ENCODE measurements around the gene ANTKMT. TPM values are rescaled to one million over a fixed set of nuclear protein-coding genes. Genes with fewer than 3 reads are reported as not detected.

Gene ANTKMT
- total RNA-seq, 4 donors from 2014 or later = 43.7 to 98.7 (median 78.6) TPM

DNA sequence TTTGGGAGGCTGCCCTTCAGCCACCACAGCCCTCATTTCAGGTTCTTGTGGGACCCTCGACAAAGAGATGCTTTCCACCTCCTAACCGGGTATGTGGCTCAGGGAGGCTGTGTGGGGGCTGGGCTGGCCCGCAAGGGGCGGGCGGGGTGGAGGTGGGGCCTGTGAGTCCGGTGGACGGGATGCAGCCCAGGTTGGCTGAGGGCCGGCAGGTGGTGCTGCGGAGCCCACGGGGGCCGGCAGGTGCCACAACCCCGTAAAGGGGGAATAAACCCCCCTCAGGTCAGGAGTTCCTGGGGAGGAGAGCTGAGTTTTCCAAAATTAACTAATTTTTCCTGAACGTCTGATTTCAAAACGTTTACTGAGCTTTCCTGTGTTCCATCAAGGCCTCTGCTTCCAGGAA lies 24.8 kb downstream of the ANTKMT start:
- Histone ChIP-seq H3K27me3 (peaks cover 0 to 3% of the 10 kb centered on the region in 2 donors), H3K9me3 (no peaks in the 10 kb centered on the region), H3K4me1 (peaks cover 0 to 6% (median 3%) of the 10 kb centered on the region in 4 donors), H3K27ac (no peak overlapping the region), H3K36me3 (no peaks in the 10 kb centered on the region), H3K4me3 (no peak overlapping the region)
- WGBS, 2 donors = 1% methylated on average over 11 to 12 of the region's 14 CpGs
- TF ChIP-seq, protein P1, sequence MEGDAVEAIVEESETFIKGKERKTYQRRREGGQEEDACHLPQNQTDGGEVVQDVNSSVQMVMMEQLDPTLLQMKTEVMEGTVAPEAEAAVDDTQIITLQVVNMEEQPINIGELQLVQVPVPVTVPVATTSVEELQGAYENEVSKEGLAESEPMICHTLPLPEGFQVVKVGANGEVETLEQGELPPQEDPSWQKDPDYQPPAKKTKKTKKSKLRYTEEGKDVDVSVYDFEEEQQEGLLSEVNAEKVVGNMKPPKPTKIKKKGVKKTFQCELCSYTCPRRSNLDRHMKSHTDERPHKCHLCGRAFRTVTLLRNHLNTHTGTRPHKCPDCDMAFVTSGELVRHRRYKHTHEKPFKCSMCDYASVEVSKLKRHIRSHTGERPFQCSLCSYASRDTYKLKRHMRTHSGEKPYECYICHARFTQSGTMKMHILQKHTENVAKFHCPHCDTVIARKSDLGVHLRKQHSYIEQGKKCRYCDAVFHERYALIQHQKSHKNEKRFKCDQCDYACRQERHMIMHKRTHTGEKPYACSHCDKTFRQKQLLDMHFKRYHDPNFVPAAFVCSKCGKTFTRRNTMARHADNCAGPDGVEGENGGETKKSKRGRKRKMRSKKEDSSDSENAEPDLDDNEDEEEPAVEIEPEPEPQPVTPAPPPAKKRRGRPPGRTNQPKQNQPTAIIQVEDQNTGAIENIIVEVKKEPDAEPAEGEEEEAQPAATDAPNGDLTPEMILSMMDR (IDR thresholded peaks at IDR 0.05) = peak in 1 of 5 experiments; percentile 14
- TF ChIP-seq EP300 (IDR thresholded peaks at IDR 0.05) (no peak), POLR2A (IDR thresholded peaks at IDR 0.05) (no peak)
- DNase-seq (ENCODE audit: low spot score in 2 of 2) = no peak

DNA sequence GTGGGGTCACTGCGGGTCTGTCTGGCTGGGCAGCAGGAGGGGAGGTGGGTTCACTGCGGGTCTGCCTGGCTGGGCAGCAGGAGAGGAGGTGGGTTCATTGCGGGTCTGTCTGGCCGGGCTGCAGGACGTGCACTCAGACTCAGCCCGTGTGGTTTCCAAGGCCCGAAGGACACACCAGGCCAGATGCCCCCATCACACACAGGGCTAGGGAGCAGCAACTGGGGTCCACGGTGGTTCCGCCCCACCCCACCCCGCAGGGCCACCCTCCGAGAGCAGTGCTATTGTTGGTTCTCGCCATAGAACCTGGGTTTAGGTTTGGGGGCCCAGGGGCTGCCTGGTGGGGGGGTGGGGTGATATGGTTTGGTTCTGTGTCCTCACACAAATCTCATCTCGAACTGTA lies 25.7 kb downstream of the ANTKMT start:
- Histone ChIP-seq H3K36me3 (no peaks in the 10 kb centered on the region), H3K27me3 (peaks cover 0 to 6% of the 10 kb centered on the region in 2 donors), H3K9me3 (no peaks in the 10 kb centered on the region), H3K4me1 (no peaks in the 10 kb centered on the region), H3K27ac (no peak overlapping the region), H3K4me3 (no peak overlapping the region)
- TF ChIP-seq, protein P1 (IDR thresholded peaks at IDR 0.05) = no peak
- no peak for TF ChIP-seq EP300 (IDR thresholded peaks at IDR 0.05)
- no peak for DNase-seq (ENCODE audit: low spot score in 2 of 2)
- WGBS, 2 donors = 75 to 83% methylated on average over 4 to 11 of the region's 13 CpGs

DNA sequence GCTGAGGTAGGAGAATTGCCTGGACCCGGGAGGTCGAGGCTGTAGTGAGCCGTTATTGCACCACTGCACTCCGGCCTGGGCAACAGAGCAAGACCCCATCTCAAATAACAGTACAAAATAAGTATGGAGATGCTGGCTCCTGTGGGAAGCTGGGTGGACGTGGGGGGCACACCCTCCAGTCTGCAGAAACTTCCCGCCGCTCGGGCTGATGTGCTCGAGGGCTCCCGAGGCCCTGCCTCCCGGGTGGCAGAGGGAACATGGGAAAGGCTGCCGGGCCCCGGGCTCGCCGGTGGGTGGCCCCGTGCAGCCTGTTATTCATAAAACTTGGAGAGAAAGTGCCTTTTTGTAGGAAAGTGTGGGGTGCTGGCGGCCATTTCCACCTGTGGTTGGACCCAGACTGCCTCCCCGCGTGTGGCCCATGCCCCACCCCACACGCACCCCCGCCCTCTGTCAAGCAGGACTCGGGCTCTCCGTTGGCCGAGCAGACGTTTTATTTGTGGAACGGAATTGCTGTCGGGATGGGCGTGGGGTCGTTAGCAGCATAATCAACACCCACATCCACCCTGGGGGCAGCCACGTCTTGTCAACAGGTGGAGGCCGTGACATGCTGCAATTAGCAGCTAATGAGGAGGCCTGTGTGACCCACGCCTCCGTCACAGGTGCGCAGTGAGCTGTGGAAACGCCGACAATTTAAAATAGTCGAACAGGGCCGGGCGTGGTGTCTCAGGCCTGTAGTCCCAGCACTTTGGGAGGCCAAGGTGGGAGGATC lies 27.2 kb downstream of the ANTKMT start:
- TF ChIP-seq, protein P1 (IDR thresholded peaks at IDR 0.05) = no peak
- no peak for TF ChIP-seq EP300 (IDR thresholded peaks at IDR 0.05)
- no peak for TF ChIP-seq POLR2A (IDR thresholded peaks at IDR 0.05)
- Histone ChIP-seq H3K9me3 (no peaks in the 10 kb centered on the region), H3K27me3 (peaks cover 0 to 16% of the 10 kb centered on the region in 2 donors), H3K36me3 (no peaks in the 10 kb centered on the region), H3K4me1 (no peaks in the 10 kb centered on the region), H3K4me3 (no peak overlapping the region), H3K27ac (no peak overlapping the region)
- WGBS, 2 donors = 72 to 73% methylated on average over 29 to 39 of the region's 39 CpGs
- DNase-seq (ENCODE audit: low spot score in 2 of 2) = no peak

DNA sequence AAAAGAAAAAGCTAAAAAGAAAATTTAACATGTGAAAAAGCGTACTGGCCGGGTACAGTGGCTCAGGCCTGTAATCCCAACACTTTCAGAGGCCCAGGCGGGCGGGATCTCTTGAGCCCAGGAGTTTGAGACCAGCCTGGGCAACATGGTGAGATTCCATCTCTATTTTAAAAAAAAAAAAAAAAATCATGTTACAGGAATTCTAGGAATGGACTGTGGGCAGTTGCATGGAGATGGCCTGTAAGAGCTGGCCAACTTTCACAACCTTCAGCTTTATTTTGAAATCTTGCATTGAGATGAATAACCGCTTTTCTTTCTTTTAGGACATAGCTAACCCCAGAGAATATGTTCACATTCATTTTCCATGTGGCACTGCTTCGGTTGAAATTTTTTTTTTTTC lies 28.1 kb downstream of the ANTKMT start:
- Histone ChIP-seq H3K4me1 (no peaks in the 10 kb centered on the region), H3K4me3 (no peak overlapping the region), H3K36me3 (no peaks in the 10 kb centered on the region), H3K9me3 (no peaks in the 10 kb centered on the region), H3K27me3 (peaks cover 0 to 23% of the 10 kb centered on the region in 2 donors), H3K27ac (no peak overlapping the region)
- WGBS, 2 donors = 59 to 77% methylated on average over 6 of the region's 6 CpGs
- TF ChIP-seq EP300 (IDR thresholded peaks at IDR 0.05) (no peak), POLR2A (IDR thresholded peaks at IDR 0.05) (no peak)
- TF ChIP-seq, protein P1 (IDR thresholded peaks at IDR 0.05) = no peak
- DNase-seq (ENCODE audit: low spot score in 2 of 2) = no peak

DNA sequence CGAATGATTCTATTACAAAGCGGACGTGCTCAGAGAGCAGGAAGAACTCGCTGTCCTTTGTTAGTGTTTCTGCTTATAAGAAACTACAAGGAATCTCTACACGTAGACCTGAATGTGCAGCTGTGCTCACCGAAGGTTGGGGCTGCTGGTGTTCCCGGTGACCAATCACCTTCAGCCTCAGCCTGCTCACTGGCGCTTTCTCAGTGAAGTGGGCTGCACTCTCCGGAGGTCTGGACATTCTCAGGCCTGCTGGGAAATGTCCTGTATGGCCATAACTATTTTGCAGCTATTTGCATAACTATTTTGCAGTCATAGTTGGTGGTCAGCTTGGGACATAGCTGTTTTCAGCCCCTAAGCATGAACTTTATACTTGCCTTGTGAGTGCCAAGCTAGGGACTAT lies 29.5 kb downstream of the ANTKMT start:
- Histone ChIP-seq H3K27me3 (peaks cover 0 to 23% of the 10 kb centered on the region in 2 donors), H3K4me3 (no peak overlapping the region), H3K27ac (no peak overlapping the region), H3K36me3 (no peaks in the 10 kb centered on the region), H3K9me3 (no peaks in the 10 kb centered on the region), H3K4me1 (no peaks in the 10 kb centered on the region)
- TF ChIP-seq, protein P1 (IDR thresholded peaks at IDR 0.05) = no peak
- TF ChIP-seq EP300 (IDR thresholded peaks at IDR 0.05) (no peak), POLR2A (IDR thresholded peaks at IDR 0.05) (no peak)
- no peak for DNase-seq (ENCODE audit: low spot score in 2 of 2)
- 55 to 58% methylated on average over 9 of the region's 9 CpGs for WGBS, 2 donors
